Cardiac muscle cell (in vitro differentiated cells and primary cell): ENCODE data around the gene MEAK7. TPM values are rescaled to one million over a fixed set of nuclear protein-coding genes. Genes with fewer than 3 reads are reported as not detected.

Source experiments
- DNase-seq, 2 donors: peaks; one replicate each; pipeline versions ENCODE4 v3.0.0 to v3.0.0-alpha.2; 2010 to 2017; ENCODE audit warnings: low read depth in 1 of 2, low spot score in 1 of 2
- H3K27ac ChIP-seq: fragments of 200-600 bp; sonication (generic); 2 replicates; pipeline ENCODE4 v1.5.1; 2016
- H3K27me3 ChIP-seq: fragments of 200-600 bp; sonication (generic); 2 replicates; pipeline ENCODE4 v1.6.0; 2016; ENCODE audit warnings: control low read depth
- H3K36me3 ChIP-seq: fragments of 200-600 bp; sonication (generic); 2 replicates; pipeline ENCODE4 v1.5.1; 2016; ENCODE audit warnings: control low read depth
- H3K4me1 ChIP-seq: fragments of 200-600 bp; sonication (generic); 2 replicates; pipeline ENCODE4 v1.8.1; 2017; ENCODE audit warnings: low read depth, mild to moderate bottlenecking, mixed run types
- H3K4me3 ChIP-seq: fragments of 200-600 bp; sonication (generic); 2 replicates; pipeline ENCODE4 v1.5.1; 2016; ENCODE audit warnings: mild to moderate bottlenecking
- H3K9me3 ChIP-seq: fragments of 200-600 bp; sonication (generic); 2 replicates; pipeline ENCODE4 v1.5.1; 2017; ENCODE audit warnings: low read depth, mild to moderate bottlenecking, control low read depth
- CTCF ChIP-seq: IDR thresholded peaks from 2 replicates; pipeline ENCODE4 v1.5.1; 2012; ENCODE audit warnings: low read depth, mild to moderate bottlenecking, low read length
- polyA plus RNA-seq: library from polyadenylated mRNA; unstranded; fragments of >200 nt; fragmentation: Nextera tagmentation; extraction: Ambion mirVana; gene quantifications from 2 replicates; pipeline ENCODE4 v1.2.1, GENCODE V29; 2016
- total RNA-seq: library from RNA; depleted of rRNA; stranded (reverse); fragments of >200 nt; gene quantifications from 2 replicates; pipeline ENCODE4 v1.2.3, GENCODE V29; 2016

Gene MEAK7
- total and polyA plus RNA-seq, 2 experiments from 2014 or later, result 26.6 to 28.7 TPM

DNA sequence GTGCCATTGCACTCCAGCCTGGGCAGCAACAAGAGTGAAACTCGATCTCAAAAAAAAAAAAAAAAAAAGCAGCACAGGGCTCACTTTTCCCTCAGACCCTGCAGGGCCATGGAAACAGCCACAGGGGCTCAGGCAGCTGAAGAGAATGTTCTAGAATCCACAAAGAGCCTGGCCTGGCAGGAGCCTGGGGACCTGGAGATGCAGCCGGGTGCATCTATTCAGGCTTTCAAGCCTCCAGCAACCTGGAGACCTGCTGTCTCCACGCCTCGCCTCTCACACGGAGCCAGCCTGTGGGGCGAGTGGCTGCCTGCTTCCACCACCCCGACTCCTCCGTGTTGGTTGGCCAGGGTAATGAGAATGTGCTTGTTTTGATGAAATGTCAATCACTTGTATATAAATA is 44.0 kb upstream of the MEAK7 start:
- Histone ChIP-seq H3K27me3 (no peaks in the 10 kb centered on the region), H3K27ac (no peak overlapping the region), H3K4me1 (peaks cover 21% of the 10 kb centered on the region), H3K9me3 (no peaks in the 10 kb centered on the region), H3K4me3 (no peak overlapping the region), H3K36me3 (no peaks in the 10 kb centered on the region)
- no peak for DNase-seq
- TF ChIP-seq CTCF, result no peak

GRCh38 chr16:84547546-84548061 is 43.1 kb upstream of the MEAK7 start:
- no peaks in the 10 kb centered on the region for H3K36me3 ChIP-seq
- H3K27ac ChIP-seq, result peak overlapping the region; percentile 95
- H3K4me1 ChIP-seq, result peaks cover 21% of the 10 kb centered on the region
- no peak for TF ChIP-seq CTCF
- DNase-seq, result peak in 1 of 2 donors; percentile 81
- no peaks in the 10 kb centered on the region for H3K9me3 ChIP-seq
- H3K4me3 ChIP-seq, result no peak overlapping the region
- H3K27me3 ChIP-seq, result no peaks in the 10 kb centered on the region

DNA sequence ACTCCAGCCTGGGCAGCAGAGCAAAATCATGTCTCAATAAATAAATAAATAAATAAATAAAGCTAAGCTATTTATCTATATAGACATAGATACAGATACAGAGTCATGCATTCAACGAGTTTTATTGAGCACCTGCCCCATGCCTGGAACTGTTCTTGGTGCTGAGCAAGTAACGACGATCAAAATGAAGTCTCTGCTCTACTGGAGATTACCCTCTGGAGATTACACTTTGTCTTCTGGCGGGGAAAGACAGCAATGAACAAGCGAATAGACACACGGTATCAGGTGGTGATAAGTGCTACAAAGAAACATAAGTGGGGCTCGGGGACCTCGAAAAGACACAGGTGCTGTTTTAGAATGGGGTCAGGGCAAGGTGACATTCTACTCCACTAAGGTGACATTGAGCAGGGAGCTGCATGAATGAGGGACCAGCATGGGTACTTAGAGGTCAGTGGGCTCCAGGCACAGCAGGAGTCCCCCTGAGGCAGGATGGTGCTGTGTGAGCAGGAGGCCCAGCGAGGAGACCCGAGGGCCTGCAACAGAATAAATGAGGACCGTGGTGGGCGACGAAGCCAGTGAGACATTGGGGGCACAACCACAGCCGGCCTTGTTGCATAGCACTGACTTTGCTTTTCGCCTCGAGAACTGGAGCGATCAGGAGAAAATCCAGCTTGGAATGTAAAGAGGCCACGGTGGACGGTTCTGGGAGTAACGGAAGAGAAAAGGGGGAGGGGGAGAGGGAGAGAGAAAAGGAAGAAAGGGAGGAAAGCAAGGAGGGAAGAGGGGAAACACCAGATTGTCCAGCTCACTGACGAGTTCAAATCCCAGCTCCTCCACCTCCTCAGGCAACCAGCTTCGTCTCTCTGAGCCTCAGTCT is 42.4 kb upstream of the MEAK7 start:
- peak overlapping the region; percentile 95 for H3K27ac ChIP-seq
- no peaks in the 10 kb centered on the region for H3K27me3 ChIP-seq
- no peak overlapping the region for H3K4me3 ChIP-seq
- no peaks in the 10 kb centered on the region for H3K9me3 ChIP-seq
- TF ChIP-seq CTCF, result no peak
- peaks cover 21% of the 10 kb centered on the region for H3K4me1 ChIP-seq
- H3K36me3 ChIP-seq, result no peaks in the 10 kb centered on the region
- DNase-seq, result peak in 1 of 2 donors; percentile 27

DNA sequence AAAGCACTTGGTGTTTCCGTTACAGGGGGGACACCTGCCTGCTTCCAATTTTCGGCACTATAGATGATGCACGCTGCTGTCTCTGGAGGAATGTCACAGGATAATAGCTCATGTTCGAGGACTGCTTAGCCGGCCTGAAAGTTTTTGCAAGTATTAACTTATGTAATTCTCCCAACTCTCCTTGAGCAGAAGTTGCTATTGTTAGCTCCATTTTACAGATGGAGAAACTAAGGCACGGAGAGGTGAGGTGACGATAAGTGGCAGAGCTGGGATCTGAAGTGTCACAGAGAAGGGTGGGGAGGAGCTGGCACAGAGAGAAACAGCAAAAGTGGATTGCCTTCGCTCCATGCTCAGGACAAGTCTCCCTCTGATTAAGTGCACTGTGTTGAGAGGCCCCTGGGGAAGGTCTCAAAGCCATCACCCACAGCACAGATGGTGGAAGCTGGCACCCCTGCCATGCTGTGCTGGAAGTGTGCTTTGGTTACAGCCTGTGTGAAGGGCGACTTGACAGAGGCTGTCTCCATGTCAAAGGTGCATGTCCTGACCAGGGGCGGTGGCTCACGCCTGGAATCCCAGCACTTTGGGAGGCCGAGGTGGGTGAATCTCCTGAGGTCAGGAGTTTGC is 40.8 kb upstream of the MEAK7 start:
- no peak overlapping the region for H3K4me3 ChIP-seq
- no peak overlapping the region for H3K27ac ChIP-seq
- no peaks in the 10 kb centered on the region for H3K36me3 ChIP-seq
- H3K4me1 ChIP-seq, result peaks cover 21% of the 10 kb centered on the region
- TF ChIP-seq CTCF, result no peak
- H3K9me3 ChIP-seq, result no peaks in the 10 kb centered on the region
- no peak for DNase-seq
- H3K27me3 ChIP-seq, result no peaks in the 10 kb centered on the region

GRCh38 chr16:84544031-84544773 is 39.7 kb upstream of the MEAK7 start:
- Histone ChIP-seq H3K4me3 (no peak overlapping the region), H3K27ac (no peak overlapping the region), H3K4me1 (peaks cover 21% of the 10 kb centered on the region), H3K9me3 (no peaks in the 10 kb centered on the region), H3K27me3 (no peaks in the 10 kb centered on the region), H3K36me3 (no peaks in the 10 kb centered on the region)
- no peak for DNase-seq
- no peak for TF ChIP-seq CTCF
